A549 treated with Mapracorat at 1 μM for 4 hours (cell line): ENCODE data around the gene SLC6A6. TPM values are rescaled to one million over a fixed set of nuclear protein-coding genes. Genes with fewer than 3 reads are reported as not detected.

Source experiments
- total RNA-seq: library from RNA; stranded (reverse); fragments of 200-300 nt; extraction: Qiagen RNA extraction; gene quantifications from 5 replicates; pipeline ENCODE4 v1.2.3, GENCODE V29; 2022

Gene SLC6A6
- total RNA-seq: 76.0 to 96.5 TPM (median 89.5 TPM) in 5 replicates

GRCh38 chr3:14402304-14402811 is at the start of gene SLC6A6:
Gene SLC6A6, plus strand, starts transcription at chr3:14402606. Its CDS starts 41,029 bp downstream, at chr3:14443635.

Other genes starting within 250 kb of the SLC6A6 start
- gene XPC, start 224.0 kb upstream of the SLC6A6 start, total RNA-seq: 27.9 to 34.1 TPM (median 33.1 TPM) in 5 replicates
- 19.7 to 25.7 TPM (median 21.8 TPM) in 5 replicates for gene LSM3, start 223.8 kb upstream of the SLC6A6 start, total RNA-seq
- gene GRIP2, start 137.7 kb downstream of the SLC6A6 start, total RNA-seq: 0.63 to 2.0 TPM (median 1.2 TPM) in 5 replicates
- gene CCDC174, start 249.2 kb downstream of the SLC6A6 start, total RNA-seq: 12.5 to 15.8 TPM (median 15.3 TPM) in 5 replicates